Measurements from ENCODE around the gene MAP1LC3B. TPM values are rescaled to one million over a fixed set of nuclear protein-coding genes. Genes with fewer than 3 reads are reported as not detected.
"Not testable (repeated sequence)": the region's sequence is repeated elsewhere in the genome, so short reads cannot be mapped to it uniquely, and the experiment has no call there.

Gene MAP1LC3B
- total RNA-seq, 2 donors from 2014 or later: 41.0 to 84.2 TPM

DNA sequence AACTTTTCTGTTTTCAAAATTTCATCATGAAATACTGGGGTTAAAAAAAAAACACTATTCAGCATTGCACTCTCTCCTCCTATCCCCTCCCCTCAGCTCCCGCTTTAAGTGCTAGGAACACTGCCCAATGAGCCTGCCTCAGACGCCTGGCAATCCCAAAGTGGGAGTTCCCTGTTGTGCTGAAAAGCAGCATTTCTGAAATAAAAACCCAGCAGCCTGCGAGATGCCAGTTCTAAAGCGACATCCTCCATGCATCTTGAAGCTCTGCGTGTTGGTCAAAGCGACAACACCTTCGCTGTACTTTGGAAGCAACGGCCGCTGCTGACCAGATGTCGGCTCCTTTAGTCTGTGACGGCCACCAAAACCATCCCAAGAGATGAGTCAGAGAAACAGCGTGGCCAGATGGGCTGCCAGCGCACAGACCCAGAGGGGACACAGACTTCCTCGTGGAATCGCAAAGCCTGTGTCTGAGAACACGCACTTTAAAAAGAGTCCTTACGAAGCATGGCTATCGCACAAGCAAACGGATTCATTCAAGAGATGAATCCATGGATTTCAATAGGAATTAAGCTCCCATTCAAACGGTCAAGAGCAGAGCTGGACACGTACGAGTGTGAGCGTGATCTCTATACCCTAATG is 41.3 kb upstream of the MAP1LC3B start:
- Mint-ChIP-seq H3K4me1 (ENCODE audit: low read depth in 2 of 2) (peaks cover 0 to 3% of the 10 kb centered on the region in 2 donors), H3K36me3 (no peaks in the 10 kb centered on the region), H3K27me3 (no peaks in the 10 kb centered on the region), H3K27ac (no peak overlapping the region), H3K9me3 (no peaks in the 10 kb centered on the region), H3K4me3 (no peak overlapping the region)
- ATAC-seq (no peak), DNase-seq (ENCODE audit: low spot score) (no peak)

DNA sequence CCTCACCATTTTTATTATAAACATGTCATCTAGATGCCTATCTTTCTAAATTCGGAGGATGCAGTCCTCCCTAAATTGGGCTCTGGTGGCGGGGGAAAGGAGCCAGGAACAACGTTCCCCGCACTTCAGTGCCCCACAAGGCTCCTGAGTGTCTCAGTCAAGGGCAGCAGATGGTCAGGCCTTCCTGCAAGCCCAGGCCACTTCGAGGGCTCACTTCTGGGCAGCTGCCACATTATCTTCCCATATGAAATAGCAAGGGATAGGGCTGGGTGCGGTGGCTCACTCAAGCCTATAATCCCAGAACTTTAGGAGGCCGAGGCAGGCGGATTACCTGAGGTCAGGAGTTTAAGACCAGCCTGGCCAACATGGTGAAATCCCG is 40.8 kb upstream of the MAP1LC3B start:
- H3K27me3 Mint-ChIP-seq: no peaks in the 10 kb centered on the region
- H3K27ac Mint-ChIP-seq: no peak overlapping the region
- H3K36me3 Mint-ChIP-seq: no peaks in the 10 kb centered on the region
- no peaks in the 10 kb centered on the region for H3K9me3 Mint-ChIP-seq
- DNase-seq (ENCODE audit: low spot score) (no peak), ATAC-seq (no peak)
- peaks cover 0 to 2% of the 10 kb centered on the region in 2 donors for H3K4me1 Mint-ChIP-seq (ENCODE audit: low read depth in 2 of 2)
- H3K4me3 Mint-ChIP-seq: no peak overlapping the region

DNA sequence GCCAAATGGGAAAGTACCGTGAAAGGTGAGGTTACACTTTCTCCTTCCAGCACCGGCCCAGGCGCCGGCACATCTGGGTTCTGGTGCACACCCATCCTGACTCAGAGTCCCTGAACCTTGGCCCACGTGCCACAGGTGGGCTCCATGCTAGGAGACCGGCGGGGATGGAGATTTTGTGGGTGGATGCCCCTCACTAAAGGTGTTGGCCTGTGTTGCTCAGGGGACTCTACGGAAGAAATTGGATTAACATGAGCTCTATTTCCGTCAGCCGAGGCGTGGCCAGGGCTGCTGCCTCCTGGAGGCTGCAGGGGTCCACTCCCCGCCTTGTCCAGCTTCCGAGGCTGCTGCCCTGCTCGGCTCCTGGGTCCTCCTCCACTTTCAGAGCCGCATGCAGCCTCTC is 39.3 kb upstream of the MAP1LC3B start:
- no peak for ATAC-seq
- Mint-ChIP-seq H3K36me3 (no peaks in the 10 kb centered on the region), H3K4me3 (no peak overlapping the region), H3K4me1 (ENCODE audit: low read depth in 2 of 2) (peaks cover 0 to 2% of the 10 kb centered on the region in 2 donors), H3K27ac (no peak overlapping the region), H3K27me3 (no peaks in the 10 kb centered on the region), H3K9me3 (no peaks in the 10 kb centered on the region)
- DNase-seq (ENCODE audit: low spot score): no peak

DNA sequence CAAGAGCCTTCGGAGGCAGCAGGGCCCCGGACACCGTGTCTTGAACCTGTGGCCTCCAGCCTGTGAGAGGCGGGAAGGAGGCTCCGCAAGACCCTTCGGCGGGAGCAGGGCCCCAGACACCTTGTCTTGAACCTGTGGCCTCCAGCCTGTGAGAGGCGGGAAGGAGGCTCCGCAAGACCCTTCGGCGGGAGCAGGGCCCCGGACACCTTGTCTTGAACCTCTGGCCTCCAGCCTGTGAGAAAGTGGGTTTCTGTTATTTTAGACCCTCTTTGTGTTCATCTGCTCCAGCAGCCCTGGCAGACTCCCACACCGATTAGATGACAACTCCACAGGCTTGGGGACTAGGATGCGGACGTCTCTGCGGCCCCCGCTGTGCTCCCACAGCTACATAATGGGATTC is 38.5 kb upstream of the MAP1LC3B start:
- H3K27me3 Mint-ChIP-seq: no peaks in the 10 kb centered on the region
- DNase-seq (ENCODE audit: low spot score) (no peak), ATAC-seq (no peak)
- peaks cover 0 to 2% of the 10 kb centered on the region in 2 donors for H3K4me1 Mint-ChIP-seq (ENCODE audit: low read depth in 2 of 2)
- H3K27ac Mint-ChIP-seq: no peak overlapping the region
- no peaks in the 10 kb centered on the region for H3K9me3 Mint-ChIP-seq
- H3K4me3 Mint-ChIP-seq: no peak overlapping the region
- no peaks in the 10 kb centered on the region for H3K36me3 Mint-ChIP-seq

DNA sequence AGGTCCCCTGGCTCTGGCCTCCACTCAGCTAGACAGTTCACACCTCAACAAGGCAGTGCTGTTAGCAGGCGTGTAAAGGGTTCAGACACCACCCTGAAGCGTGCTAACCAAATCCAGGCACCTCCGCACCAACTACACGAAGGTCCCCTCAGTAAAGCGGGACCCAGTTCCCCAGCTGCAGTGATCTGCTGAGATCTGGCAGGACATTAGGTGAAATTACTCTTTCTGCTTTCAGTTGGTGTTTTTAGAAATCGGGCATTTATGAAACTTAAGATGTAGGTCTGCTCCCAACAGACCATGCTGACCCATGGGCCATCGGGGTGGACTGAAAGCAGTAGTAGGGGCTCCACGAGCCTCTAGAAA is 35.7 kb upstream of the MAP1LC3B start:
- no peak overlapping the region for H3K4me3 Mint-ChIP-seq
- H3K9me3 Mint-ChIP-seq: no peaks in the 10 kb centered on the region
- DNase-seq (ENCODE audit: low spot score) (no peak), ATAC-seq (peak in 1 of 2 donors; percentile 46)
- no peaks in the 10 kb centered on the region for H3K27me3 Mint-ChIP-seq
- peaks cover 0 to 8% of the 10 kb centered on the region in 2 donors for H3K4me1 Mint-ChIP-seq (ENCODE audit: low read depth in 2 of 2)
- H3K27ac Mint-ChIP-seq: no peak overlapping the region
- peaks cover 5% of the 10 kb centered on the region for H3K36me3 Mint-ChIP-seq

DNA sequence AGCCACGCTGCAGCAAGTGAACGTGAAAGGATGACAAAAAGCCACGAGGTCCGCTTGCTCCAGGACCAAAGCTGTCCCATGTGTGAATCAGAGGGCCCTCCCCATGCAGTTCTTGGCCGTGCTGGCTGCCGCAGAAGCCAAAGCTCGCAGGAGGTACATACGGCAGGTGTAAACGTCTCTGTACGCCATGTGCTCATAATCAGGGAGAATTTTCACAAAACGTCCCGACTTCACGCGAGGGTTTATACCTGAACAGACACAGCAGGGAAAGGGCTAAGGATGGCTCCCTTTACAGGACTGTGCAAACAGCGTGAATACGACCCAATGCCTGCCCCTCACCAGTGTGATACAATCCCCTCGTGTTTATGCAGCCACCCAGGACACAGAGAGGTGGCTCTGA is 33.9 kb upstream of the MAP1LC3B start:
- H3K27ac Mint-ChIP-seq: no peak overlapping the region

DNA sequence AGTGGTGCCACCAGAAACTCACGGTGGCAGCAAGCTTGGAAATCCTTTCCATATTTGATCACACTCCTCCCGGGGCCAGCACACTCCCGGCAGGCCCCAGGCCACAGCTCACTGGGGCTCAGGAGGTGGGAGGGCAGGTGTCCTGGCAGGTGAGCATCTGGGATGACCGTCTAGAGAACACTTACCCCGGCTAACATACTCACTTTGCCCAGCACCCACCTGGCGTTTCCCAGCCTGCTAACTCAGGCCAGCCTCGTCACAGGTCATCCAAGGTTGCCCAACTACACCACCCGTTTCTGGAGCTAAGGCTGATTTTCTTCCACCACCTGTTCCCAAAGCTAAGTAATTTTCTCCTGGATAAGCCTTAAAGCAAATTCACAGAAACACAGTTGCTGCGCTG is 33.4 kb upstream of the MAP1LC3B start:
- DNase-seq (ENCODE audit: low spot score) (no peak), ATAC-seq (no peak)
- Mint-ChIP-seq H3K27ac (no peak overlapping the region), H3K27me3 (no peaks in the 10 kb centered on the region), H3K36me3 (peaks cover 5% of the 10 kb centered on the region), H3K4me3 (no peak overlapping the region), H3K4me1 (ENCODE audit: low read depth in 2 of 2) (peaks cover 0 to 9% of the 10 kb centered on the region in 2 donors), H3K9me3 (no peaks in the 10 kb centered on the region)

More for the DNA sequence above, 33.9 kb upstream of the MAP1LC3B start:
- Mint-ChIP-seq H3K9me3 (no peaks in the 10 kb centered on the region), H3K4me1 (ENCODE audit: low read depth in 2 of 2) (peaks cover 0 to 7% of the 10 kb centered on the region in 2 donors), H3K4me3 (no peak overlapping the region), H3K27me3 (no peaks in the 10 kb centered on the region), H3K36me3 (peaks cover 5% of the 10 kb centered on the region)
- DNase-seq (ENCODE audit: low spot score) (no peak), ATAC-seq (no peak)

DNA sequence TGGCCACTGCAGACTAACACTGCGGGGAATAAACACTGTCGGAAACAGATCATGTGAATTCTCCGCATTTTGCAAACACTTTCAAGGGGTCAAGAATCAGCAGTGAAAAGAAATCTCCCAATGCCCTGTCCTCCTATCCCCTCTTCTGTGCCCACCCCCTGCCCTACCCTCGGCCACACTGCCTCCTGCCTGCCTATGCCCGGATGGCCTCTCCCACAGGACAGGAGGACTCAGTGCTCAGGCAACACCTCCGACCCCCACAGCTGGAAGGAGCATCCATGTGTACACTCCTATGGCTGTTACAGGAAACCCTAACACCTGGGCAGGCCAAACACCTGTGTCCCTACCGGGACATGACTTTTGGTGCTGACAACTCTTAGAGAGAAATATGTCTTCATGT is 33.0 kb upstream of the MAP1LC3B start:
- peaks cover under 1 to 13% of the 10 kb centered on the region in 2 donors for H3K4me1 Mint-ChIP-seq (ENCODE audit: low read depth in 2 of 2)
- no peaks in the 10 kb centered on the region for H3K27me3 Mint-ChIP-seq
- no peaks in the 10 kb centered on the region for H3K9me3 Mint-ChIP-seq
- no peak overlapping the region for H3K27ac Mint-ChIP-seq
- no peak overlapping the region for H3K4me3 Mint-ChIP-seq
- ATAC-seq: no peak
- peaks cover 5% of the 10 kb centered on the region for H3K36me3 Mint-ChIP-seq
- no peak for DNase-seq (ENCODE audit: low spot score)

DNA sequence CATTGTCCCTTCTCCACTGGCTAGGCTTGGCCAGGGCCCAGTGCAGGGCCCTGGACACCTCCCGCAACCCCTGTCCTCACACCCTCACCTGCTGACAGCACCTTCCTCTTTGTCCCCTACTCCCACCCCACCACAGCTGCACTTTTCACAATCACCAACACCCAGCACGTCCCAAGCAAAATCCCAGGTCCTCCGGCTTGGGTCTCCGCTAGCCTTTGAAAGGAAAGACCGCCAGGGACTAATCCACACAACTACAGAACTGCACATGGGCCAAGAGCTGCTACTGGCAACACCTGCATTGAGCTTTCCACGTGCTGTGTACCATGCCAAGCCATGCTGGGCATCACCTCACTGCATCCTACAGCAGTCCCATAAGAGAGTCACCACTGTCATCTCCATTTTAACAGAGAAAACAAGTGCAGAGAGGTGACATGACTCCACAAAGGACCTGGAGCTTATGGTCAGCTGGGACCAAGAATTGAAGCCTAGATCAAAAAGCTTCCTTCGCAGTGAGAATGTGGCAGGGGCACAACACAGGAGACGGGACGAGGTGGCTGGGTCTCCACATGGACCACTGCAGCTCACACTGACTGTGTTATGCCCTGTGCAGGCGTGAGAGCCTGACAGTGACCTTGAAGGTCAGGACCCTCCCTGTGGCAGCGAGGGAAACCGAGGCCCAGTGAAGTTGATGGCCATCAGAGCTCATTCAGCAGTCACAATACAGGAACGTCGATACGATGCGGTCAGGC is 31.1 kb upstream of the MAP1LC3B start:
- H3K4me3 Mint-ChIP-seq: no peak overlapping the region
- no peaks in the 10 kb centered on the region for H3K27me3 Mint-ChIP-seq
- H3K9me3 Mint-ChIP-seq: no peaks in the 10 kb centered on the region
- peaks cover 12 to 29% of the 10 kb centered on the region in 2 donors for H3K4me1 Mint-ChIP-seq (ENCODE audit: low read depth in 2 of 2)
- DNase-seq (ENCODE audit: low spot score): no peak
- no peak overlapping the region for H3K27ac Mint-ChIP-seq
- peaks cover 5% of the 10 kb centered on the region for H3K36me3 Mint-ChIP-seq
- no peak for ATAC-seq

DNA sequence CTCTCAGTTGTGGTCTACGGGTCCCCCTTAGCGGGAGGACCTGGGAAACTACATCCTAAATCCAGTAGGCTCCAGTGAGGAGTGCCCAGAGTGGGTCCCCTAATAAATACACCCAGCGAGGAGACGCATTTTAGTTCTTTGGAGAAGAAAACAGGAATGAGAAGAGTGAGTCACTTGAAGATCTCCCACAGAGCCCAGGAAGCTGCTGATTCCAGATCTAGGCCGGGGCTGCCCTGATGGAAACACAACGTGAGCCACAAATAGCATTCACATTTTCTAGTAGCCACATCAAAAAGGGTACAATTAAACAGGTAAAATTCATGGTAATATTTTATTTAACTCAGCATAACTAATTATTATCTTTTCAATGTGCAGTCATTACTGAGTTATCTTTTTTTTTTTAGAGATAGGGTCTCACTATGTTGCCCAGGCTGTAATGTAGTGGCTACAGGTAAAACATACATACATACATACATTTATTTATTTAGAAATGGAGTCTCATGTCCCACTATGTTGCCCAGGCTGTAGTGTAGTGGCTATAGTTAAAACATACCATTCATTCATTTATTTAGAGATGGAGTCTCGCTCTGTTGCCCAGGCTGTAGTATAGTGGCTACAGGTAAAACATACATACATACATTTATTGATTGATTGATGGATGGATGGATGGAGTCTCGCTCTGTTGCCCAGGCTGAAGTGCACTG is 30.1 kb upstream of the MAP1LC3B start:
- Mint-ChIP-seq H3K9me3 (no peaks in the 10 kb centered on the region), H3K27ac (no peak overlapping the region), H3K27me3 (no peaks in the 10 kb centered on the region), H3K4me1 (ENCODE audit: low read depth in 2 of 2) (peaks cover 12 to 31% of the 10 kb centered on the region in 2 donors), H3K4me3 (no peak overlapping the region), H3K36me3 (peaks cover 5% of the 10 kb centered on the region)
- no peak for DNase-seq (ENCODE audit: low spot score)
- no peak for ATAC-seq

DNA sequence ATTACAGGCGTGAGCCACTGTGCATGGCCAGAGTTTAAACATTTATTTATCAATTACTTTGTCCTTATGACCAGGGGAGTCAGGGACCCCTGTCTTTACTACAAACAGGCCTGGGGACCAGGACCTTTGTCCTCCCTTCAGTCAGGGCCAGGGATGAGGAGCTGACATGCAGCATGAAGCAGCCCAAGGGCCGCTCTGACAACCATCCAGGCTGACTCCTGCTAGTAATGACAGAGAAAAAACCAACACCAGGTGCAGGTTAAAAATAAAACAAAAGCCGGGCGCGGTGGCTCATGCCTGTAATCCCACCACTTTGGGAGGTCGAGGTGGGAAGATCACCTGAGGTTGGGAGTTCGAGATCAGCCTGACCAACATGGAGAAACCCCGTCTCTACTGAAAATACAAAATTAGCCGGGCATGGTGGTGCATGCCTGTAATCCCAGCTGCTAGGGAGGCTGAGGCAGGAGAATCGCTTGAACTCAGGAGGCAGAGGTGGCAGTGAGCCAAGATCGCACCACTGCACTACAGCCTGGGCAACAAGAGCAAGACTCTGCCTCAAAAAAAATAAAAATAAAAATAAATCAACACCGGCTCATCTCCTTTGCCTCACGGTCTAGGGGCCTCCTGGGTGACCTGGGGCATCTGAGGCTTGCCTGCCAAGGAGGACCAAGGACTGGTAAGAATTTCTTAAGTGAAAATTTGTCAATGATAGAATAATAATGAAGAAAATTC is 29.1 kb upstream of the MAP1LC3B start:
- not testable (repeated sequence) for H3K9me3 Mint-ChIP-seq; ATAC-seq; DNase-seq (ENCODE audit: low spot score); H3K27me3 Mint-ChIP-seq; H3K4me3 Mint-ChIP-seq; H3K36me3 Mint-ChIP-seq
- Mint-ChIP-seq H3K4me1 (ENCODE audit: low read depth in 2 of 2) (peaks cover 12 to 31% of the 10 kb centered on the region in 2 donors), H3K27ac (peak overlapping the region in 1 of 2 donors; percentile 47)

DNA sequence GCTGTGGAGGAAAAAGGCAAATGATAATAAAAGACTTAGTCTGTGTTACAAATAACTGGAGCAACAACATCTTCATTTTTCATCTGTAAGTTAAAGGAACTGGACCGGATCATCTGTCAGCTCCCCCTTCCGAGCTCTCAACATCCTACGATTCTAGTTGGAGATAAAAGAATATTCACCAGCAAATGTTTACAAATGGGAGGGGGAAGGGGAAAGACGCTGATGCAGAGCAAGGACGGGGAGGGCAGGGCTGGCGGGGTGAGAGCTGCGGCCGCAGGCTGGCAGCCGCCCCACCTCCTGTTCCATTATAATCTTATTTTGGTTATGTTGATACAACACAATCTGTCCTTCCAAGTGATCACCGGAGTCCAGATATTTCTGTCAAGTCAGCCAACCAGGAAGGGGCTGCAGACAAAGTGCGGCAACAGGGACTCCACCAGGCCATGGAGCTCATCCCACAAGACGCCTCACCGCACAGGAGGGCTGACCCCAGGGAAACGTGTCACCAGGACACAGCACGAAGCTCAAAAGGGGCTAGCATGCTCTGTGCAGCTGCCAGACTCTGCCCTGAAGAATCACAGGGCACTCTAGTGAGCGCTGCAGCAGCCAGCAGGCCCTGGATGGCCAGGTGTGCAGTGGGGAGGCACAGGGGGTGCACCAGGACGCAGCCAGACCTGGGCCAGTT is 28.2 kb upstream of the MAP1LC3B start:
- Mint-ChIP-seq H3K4me3 (no peak overlapping the region), H3K27ac (peak overlapping the region in 1 of 2 donors; percentile 69), H3K36me3 (peaks cover 5% of the 10 kb centered on the region), H3K9me3 (no peaks in the 10 kb centered on the region), H3K4me1 (ENCODE audit: low read depth in 2 of 2) (peaks cover 18 to 35% of the 10 kb centered on the region in 2 donors), H3K27me3 (no peaks in the 10 kb centered on the region)
- no peak for DNase-seq (ENCODE audit: low spot score)
- ATAC-seq: peak; percentile 22 to 25

DNA sequence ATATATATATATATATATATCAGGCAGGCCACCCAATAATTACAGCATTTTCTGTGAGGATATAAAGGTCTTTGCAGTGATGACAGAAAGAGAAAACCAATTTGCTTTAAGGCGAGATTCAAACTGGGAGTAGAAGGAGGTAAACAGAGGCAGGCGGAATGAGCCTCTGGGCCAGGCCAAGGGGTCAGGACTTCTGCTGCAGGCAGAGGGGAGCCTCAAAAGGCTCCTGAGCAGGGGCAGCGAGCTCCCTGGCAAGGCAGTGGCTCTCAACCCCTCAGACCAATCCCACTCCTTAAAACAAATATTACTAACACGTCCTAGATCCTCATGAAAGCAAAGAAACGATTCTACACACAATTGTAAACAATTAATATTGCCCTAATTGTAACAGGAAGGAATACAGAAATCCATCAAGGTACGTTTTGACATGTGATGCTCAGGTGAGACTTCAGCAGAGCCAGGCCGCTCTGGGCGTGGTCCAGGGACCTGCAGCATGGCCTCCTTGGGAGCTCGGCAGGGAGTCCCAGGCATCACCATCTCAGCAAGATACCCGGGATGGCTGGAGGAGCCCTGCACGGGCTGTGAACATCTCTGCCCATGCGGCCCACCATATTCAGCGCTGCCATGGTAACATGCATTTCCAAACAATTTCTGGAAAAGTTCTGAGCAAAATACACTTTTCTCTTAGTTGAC is 27.0 kb upstream of the MAP1LC3B start:
- ATAC-seq: no peak
- Mint-ChIP-seq H3K36me3 (no peaks in the 10 kb centered on the region), H3K4me3 (no peak overlapping the region), H3K27ac (peak overlapping the region in 1 of 2 donors; percentile 69), H3K9me3 (no peaks in the 10 kb centered on the region), H3K4me1 (ENCODE audit: low read depth in 2 of 2) (peaks cover 21 to 34% of the 10 kb centered on the region in 2 donors), H3K27me3 (no peaks in the 10 kb centered on the region)
- peak; percentile 16 for DNase-seq (ENCODE audit: low spot score)

Measured in natural killer cell treated with Interleukin-12 subunit alpha and Interleukin-12 subunit beta and Interleukin-15 and Interleukin-18, amount 100 ng/mL, for 72 hours (primary cell).